Measurements from ENCODE around the gene GAPVD1.
A peak's percentile ranks its signal among the peaks of the same experiment; 100 is the strongest.

DNA sequence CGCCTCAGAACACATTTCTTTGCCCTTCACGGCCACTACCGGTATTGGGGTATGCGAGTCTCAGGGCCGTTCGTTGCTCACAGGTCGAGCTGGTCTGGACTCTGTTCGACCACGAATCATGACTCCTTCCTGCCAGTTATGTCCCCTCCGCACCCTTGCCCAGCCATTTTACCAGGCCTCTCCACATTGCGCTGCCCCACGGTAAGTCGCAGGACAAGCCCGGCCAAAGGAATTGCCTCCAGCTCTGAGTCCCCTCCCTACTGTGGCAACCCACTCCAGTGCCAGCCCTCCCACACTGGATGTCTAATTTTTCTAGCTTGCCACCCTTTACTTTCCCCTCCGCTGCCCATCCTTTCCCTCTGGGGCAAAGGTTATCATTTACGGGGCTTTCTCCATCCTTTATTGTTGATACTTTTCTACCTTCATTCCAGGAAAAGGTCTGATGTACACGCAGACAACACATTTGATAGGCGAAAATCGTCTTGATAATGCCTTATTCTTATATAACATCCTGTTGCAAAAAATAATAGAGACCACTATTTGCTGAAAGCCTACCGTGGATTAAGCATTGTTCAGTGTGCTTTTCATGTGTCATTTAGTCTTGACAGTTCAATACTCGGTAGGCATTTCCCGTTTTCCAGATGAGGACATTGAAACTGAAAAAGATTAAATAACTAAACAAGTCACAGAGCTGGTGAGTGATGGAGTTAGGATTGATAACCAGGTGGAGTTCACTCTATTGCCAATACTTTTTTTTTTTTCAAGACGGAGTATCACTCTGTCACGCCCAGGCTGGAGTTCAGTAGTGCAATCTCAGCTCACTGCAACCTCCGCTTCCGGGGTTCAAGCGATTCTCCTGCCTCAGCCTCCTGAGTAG, 19.5 kb upstream of the GAPVD1 start:
- TF ChIP-seq, protein P1, sequence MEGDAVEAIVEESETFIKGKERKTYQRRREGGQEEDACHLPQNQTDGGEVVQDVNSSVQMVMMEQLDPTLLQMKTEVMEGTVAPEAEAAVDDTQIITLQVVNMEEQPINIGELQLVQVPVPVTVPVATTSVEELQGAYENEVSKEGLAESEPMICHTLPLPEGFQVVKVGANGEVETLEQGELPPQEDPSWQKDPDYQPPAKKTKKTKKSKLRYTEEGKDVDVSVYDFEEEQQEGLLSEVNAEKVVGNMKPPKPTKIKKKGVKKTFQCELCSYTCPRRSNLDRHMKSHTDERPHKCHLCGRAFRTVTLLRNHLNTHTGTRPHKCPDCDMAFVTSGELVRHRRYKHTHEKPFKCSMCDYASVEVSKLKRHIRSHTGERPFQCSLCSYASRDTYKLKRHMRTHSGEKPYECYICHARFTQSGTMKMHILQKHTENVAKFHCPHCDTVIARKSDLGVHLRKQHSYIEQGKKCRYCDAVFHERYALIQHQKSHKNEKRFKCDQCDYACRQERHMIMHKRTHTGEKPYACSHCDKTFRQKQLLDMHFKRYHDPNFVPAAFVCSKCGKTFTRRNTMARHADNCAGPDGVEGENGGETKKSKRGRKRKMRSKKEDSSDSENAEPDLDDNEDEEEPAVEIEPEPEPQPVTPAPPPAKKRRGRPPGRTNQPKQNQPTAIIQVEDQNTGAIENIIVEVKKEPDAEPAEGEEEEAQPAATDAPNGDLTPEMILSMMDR (IDR thresholded peaks at IDR 0.05; ENCODE audit: insufficient read depth, low read length), result no peak
- peak; percentile 33; the same call in 1 of the 2 replicates for TF ChIP-seq POLR2AphosphoS5 (IDR thresholded peaks at IDR 0.05; ENCODE audit: low read depth)
